HCT116 (cell line): Measurements from ENCODE around the gene DOCK2.

ENCODE experiments used
- CEBPB ChIP-seq: IDR thresholded peaks from 2 replicates; pipeline ENCODE4 v1.6.1; 2012; ENCODE audit warnings: low read depth
- EZH2 ChIP-seq: fragments of 200-600 bp; sonication (generic); IDR thresholded peaks from 2 replicates; pipeline ENCODE4 v1.6.1; 2017; ENCODE audit warnings: antibody characterized with exemption, mixed run types
- EZH2phosphoT487 ChIP-seq: fragments of 200-600 bp; IDR thresholded peaks from 2 replicates; pipeline ENCODE4 v1.6.1; 2018; ENCODE audit warnings: antibody characterized with exemption, borderline replicate concordance
- FOSL1 ChIP-seq: IDR thresholded peaks from 2 replicates; pipeline ENCODE4 v1.6.1; 2012; ENCODE audit warnings: low read depth
- POLR2A ChIP-seq: IDR thresholded peaks from 2 replicates; pipeline ENCODE4 v1.7.0; 2011; ENCODE audit warnings: borderline replicate concordance; ENCODE audit not compliant: insufficient read depth, insufficient read length; ENCODE audit errors: extremely low read depth
- POLR2AphosphoS5 ChIP-seq: IDR thresholded peaks from 2 replicates; pipeline ENCODE4 v1.6.1; 2011; ENCODE audit warnings: mild to moderate bottlenecking, low read depth, low read length, moderate library complexity
- RAD21 ChIP-seq: IDR thresholded peaks from 2 replicates; pipeline ENCODE4 v1.6.1; 2012; ENCODE audit warnings: low read depth, mild to moderate bottlenecking
- SIN3A ChIP-seq: IDR thresholded peaks from 2 replicates; pipeline ENCODE4 v1.6.1; 2012; ENCODE audit warnings: low read depth
- SP1 ChIP-seq: IDR thresholded peaks from 2 replicates; pipeline ENCODE4 v1.6.1; 2012; ENCODE audit warnings: low read depth
- YY1 ChIP-seq: IDR thresholded peaks from 2 replicates; pipeline ENCODE4 v1.6.1; 2011; ENCODE audit warnings: low read length, low read depth, moderate library complexity, mild to moderate bottlenecking; ENCODE audit not compliant: insufficient replicate concordance; ENCODE audit errors: extremely low read depth
- TF ChIP-seq, protein P1 (sequence below), 3 experiments: fragments of 200-600 bp in 1 of 3; sonication (generic) in 1 of 3; IDR thresholded peaks in 2 of 3; conservative IDR thresholded peaks in 1 of 3; 2 replicates each; pipeline ENCODE4 v1.5.1; 2012 to 2017; ENCODE audit warnings: low read depth in 2 of 3, low read length in 2 of 3, antibody characterized with exemption in 1 of 3, borderline replicate concordance in 1 of 3, control low read depth in 1 of 3, mild to moderate bottlenecking in 1 of 3, mixed read lengths in 1 of 3, mixed run types in 1 of 3, moderate library complexity in 1 of 3; ENCODE audit not compliant: insufficient read depth in 1 of 3
- TF ChIP-seq, protein P2 (sequence below): IDR thresholded peaks from 2 replicates; pipeline ENCODE4 v1.6.1; 2012

DNA sequence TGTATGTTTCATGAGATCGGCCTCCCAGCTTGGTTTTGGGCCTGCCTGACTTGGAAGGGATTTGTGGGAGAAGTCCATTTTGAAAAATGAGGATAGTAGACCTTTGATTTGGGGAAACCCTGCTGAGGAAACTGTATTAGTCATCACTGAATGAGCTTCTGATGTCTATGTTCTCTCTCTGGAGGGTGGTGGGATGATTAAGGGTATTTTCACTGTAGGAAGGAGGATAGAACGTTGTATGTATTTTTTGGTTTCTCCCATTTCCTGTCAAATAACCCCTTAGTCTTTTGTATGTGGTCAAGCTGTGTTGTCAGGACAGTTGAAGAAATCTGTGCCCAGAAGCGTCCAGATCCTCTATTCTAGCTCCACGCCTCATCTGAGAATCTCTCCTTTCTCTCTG is 191.3 kb downstream of the DOCK2 start:
- TF ChIP-seq, protein P1, sequence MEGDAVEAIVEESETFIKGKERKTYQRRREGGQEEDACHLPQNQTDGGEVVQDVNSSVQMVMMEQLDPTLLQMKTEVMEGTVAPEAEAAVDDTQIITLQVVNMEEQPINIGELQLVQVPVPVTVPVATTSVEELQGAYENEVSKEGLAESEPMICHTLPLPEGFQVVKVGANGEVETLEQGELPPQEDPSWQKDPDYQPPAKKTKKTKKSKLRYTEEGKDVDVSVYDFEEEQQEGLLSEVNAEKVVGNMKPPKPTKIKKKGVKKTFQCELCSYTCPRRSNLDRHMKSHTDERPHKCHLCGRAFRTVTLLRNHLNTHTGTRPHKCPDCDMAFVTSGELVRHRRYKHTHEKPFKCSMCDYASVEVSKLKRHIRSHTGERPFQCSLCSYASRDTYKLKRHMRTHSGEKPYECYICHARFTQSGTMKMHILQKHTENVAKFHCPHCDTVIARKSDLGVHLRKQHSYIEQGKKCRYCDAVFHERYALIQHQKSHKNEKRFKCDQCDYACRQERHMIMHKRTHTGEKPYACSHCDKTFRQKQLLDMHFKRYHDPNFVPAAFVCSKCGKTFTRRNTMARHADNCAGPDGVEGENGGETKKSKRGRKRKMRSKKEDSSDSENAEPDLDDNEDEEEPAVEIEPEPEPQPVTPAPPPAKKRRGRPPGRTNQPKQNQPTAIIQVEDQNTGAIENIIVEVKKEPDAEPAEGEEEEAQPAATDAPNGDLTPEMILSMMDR (IDR thresholded peaks at IDR 0.05 in 2 of 3, conservative IDR thresholded peaks at IDR 0.05 in 1 of 3; ENCODE audit: borderline replicate concordance in 1 of 3, insufficient read depth in 1 of 3, low read depth in 2 of 3, low read length in 2 of 3) = no peak
- TF ChIP-seq POLR2A = no peak
- no peak for TF ChIP-seq CEBPB
- TF ChIP-seq YY1 = no peak
- TF ChIP-seq EZH2 = no peak
- no peak for TF ChIP-seq SP1
- TF ChIP-seq RAD21 = no peak
- TF ChIP-seq POLR2AphosphoS5 = no peak
- no peak for TF ChIP-seq SIN3A
- TF ChIP-seq, protein P2, sequence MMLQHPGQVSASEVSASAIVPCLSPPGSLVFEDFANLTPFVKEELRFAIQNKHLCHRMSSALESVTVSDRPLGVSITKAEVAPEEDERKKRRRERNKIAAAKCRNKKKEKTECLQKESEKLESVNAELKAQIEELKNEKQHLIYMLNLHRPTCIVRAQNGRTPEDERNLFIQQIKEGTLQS = no peak
- TF ChIP-seq FOSL1 = no peak
- TF ChIP-seq EZH2phosphoT487 = no peak
